NB4 (cell line): ENCODE measurements around the gene IGSF21.

Experiments used
- DNase-seq: peaks from one replicate; pipeline ENCODE4 v3.0.0; 2010; ENCODE audit warnings: low read depth
- H3K4me3 ChIP-seq: one replicate; pipeline ENCODE4 v1.5.1; 2011; ENCODE audit warnings: mild to moderate bottlenecking, low read depth, low read length, moderate library complexity
- MYC ChIP-seq: IDR thresholded peaks from 2 replicates; pipeline ENCODE4 v1.6.1; 2011; ENCODE audit warnings: low read depth, low read length
- POLR2A ChIP-seq: IDR thresholded peaks from 2 replicates; pipeline ENCODE4 v1.6.1; 2011; ENCODE audit warnings: mild to moderate bottlenecking; ENCODE audit not compliant: insufficient read length; ENCODE audit errors: extremely low read depth
- TF ChIP-seq, protein P1 (sequence below): IDR thresholded peaks from one replicate; pipeline ENCODE4 v1.5.1; 2012; ENCODE audit warnings: low read depth, low read length
- TF ChIP-seq, protein P2 (sequence below): IDR thresholded peaks from 2 replicates; pipeline ENCODE4 v1.6.1; 2011; ENCODE audit warnings: low read depth, low read length

IGSF21 gene

DNA sequence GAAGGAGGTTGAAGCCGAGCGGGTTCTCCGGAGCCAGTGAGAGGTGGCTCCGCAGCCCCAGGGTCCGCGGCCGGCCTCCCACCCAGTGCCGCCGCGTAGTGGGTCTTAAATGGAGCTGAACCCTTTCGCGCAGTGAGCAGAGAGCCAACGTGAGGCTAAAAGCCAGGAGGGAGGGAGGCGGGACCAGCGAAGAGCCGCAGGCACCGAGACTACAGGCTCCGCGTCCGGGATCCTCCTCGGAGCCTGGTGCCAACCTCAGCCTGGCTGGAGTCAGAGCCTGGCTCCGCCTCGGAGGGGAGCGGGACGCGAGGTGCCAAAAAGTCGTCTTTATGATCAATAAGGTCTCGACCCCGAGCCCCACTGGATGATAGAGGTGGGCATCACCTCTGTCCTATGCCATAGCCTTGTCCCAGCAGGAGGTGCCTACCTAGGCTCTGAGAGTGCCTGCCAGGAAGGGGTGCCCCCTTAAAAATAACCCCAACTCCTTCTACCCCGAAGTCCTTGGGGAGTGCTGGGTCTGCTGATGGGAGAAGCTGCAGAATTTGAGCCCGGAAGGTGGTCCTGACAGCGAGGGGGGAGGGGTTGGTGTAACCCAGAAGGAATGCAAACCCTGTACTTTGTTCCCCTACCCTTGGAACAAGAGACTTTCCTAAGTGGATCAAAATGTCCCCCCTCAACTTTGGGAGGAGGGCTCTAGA is 1.6 kb downstream of the IGSF21 start:
- TF ChIP-seq MYC (no peak), POLR2A (no peak)
- TF ChIP-seq, protein P1, sequence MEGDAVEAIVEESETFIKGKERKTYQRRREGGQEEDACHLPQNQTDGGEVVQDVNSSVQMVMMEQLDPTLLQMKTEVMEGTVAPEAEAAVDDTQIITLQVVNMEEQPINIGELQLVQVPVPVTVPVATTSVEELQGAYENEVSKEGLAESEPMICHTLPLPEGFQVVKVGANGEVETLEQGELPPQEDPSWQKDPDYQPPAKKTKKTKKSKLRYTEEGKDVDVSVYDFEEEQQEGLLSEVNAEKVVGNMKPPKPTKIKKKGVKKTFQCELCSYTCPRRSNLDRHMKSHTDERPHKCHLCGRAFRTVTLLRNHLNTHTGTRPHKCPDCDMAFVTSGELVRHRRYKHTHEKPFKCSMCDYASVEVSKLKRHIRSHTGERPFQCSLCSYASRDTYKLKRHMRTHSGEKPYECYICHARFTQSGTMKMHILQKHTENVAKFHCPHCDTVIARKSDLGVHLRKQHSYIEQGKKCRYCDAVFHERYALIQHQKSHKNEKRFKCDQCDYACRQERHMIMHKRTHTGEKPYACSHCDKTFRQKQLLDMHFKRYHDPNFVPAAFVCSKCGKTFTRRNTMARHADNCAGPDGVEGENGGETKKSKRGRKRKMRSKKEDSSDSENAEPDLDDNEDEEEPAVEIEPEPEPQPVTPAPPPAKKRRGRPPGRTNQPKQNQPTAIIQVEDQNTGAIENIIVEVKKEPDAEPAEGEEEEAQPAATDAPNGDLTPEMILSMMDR: no peak
- TF ChIP-seq, protein P2, sequence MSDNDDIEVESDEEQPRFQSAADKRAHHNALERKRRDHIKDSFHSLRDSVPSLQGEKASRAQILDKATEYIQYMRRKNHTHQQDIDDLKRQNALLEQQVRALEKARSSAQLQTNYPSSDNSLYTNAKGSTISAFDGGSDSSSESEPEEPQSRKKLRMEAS: no peak
- H3K4me3 ChIP-seq: no peak overlapping the region
- no peak for DNase-seq

DNA sequence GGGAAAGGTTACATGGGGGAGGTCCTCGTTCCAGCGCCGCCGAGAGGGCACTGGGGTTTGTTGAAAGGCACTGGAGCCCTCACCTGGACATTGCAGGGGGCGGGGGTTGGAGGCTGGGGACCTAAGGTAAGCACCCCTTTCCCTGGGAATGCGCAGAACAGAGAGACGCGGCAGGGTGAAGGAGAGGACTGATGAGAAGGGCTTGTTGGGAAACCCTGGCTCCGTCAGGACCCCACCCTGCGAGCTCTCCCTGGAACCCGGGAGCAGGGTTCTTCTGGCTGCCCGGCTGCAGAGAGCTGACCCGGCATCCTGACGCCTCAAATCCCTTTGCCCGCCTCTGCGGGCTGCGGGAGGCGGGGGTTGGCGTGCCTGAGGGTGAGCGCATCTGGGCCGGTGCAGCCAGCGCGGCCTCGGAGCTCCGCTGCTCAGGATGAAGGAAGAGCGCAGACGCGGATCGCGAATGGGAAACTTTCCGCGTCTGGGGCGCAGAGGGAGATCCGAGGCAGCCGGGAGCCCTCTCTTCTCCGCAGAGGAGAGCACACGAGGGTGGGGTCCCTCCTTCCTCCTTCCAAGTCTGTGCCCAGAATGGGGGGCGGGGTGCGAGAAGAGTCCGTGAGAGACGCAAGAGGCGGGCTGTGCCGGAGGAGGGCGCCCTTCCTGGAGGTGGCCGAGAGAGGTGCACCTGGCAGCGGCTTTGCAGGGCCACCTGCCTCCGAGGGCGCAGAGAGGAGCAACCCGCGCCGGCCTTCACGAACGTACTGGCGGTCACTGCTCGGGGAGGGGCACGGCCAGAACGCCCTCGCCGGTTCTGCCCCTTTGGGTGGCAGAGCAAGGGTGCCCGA is 2.4 kb downstream of the IGSF21 start:
- no peak overlapping the region for H3K4me3 ChIP-seq

DNA sequence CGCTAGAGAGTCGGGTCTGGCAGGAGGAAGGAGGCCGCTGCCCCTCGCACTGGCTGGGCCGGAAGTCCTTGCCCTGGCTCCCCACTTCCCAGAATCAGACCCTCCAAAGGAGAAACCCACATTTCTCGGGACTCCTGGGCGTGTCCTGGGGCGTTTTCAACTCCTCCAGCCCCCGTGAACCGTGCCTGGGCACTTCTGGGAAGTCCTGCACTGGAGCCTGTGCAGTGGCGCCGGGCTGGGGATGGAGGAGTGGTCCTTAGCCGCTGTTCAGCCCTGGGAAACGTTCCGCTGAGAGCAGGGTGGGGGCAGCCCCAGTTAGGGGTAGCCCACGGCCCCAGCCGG is 3.0 kb downstream of the IGSF21 start:
- TF ChIP-seq POLR2A (no peak), MYC (no peak)
- TF ChIP-seq, protein P2: no peak
- TF ChIP-seq, protein P1: no peak
- DNase-seq: no peak
- no peak overlapping the region for H3K4me3 ChIP-seq

More for the DNA sequence above, 2.4 kb downstream of the IGSF21 start:
- no peak for DNase-seq
- TF ChIP-seq, protein P2: no peak
- TF ChIP-seq POLR2A (no peak), MYC (no peak)
- TF ChIP-seq, protein P1: no peak

DNA sequence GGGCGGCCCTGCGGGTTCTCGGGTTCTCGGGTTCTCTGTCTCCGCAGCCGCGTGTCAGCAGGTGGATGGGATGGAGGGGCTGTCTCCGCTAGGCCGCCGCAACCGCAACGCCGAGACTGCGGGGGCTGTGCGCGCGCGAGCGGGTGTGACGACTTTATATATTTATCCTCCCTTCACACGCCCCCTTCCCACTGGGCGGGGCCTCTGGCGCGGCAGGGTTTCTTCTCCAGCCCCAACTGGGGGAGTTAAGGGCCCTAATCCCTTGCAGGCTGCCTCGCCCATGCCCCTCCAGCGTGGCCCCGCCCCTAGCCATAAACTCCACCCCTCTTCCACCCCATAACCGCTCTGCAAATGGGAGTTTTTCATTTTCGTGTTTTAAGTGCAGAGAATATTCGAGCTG is 3.4 kb downstream of the IGSF21 start:
- DNase-seq: no peak
- no peak overlapping the region for H3K4me3 ChIP-seq
- TF ChIP-seq, protein P2: no peak
- TF ChIP-seq, protein P1: no peak
- TF ChIP-seq MYC (no peak), POLR2A (no peak)

DNA sequence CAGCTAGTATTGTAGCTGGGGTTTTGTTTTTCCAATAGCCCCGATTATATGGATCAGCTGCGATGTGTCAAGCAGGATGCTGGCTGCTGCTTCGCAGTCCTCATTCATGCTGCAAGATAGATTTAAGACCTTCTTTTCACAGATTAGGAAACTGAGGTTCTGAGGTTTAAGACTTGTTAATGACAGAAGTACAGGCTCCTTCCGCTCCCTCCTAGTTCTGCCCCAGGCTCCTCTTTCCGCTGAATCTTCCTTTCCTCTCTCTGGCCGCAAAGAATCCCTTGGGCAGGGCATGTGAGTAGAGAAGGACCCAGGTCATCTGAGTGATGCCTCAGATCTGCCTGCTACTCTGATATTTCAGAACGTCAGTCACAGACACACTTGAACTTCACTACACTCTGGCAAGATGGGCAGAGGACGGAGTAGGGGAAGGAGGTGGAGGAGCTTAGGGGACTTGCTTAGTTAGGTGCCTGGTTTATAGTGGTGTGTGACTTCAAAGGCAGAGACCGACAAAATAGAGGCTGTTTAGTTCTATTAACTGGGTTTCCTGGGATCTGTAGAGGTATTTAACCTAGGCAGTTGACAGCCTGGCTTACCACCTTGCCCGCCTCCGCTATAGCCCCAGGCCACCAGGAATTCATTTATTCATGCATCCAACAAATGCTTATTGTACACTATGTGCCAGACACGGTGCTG is 4.2 kb downstream of the IGSF21 start:
- no peak for DNase-seq
- TF ChIP-seq, protein P1: no peak
- no peak for TF ChIP-seq MYC
- TF ChIP-seq, protein P2: no peak
- H3K4me3 ChIP-seq: no peak overlapping the region
